Fibroblast of the aortic adventitia (primary cell): Measurements from ENCODE around the gene DOCK10. TPM values are rescaled to one million over a fixed set of nuclear protein-coding genes. Genes with fewer than 3 reads are reported as not detected.
"Not testable (repeated sequence)": the region's sequence is repeated elsewhere in the genome, so short reads cannot be mapped to it uniquely, and the experiment has no call there.

Experiments
- DNase-seq: peaks from one replicate; pipeline ENCODE4 v3.0.0-alpha.2; 2010; ENCODE audit warnings: low read depth
- H3K4me3 ChIP-seq: 2 replicates; pipeline ENCODE4 v1.5.1; 2011; ENCODE audit warnings: low read depth, mild to moderate bottlenecking, control low read depth, low read length, moderate library complexity
- total RNA-seq: library from RNA; depleted of rRNA; stranded (reverse); fragments of >200 nt; gene quantifications from 2 replicates; pipeline ENCODE4 v1.2.3, GENCODE V29; 2012; ENCODE audit warnings: low replicate concordance
- TF ChIP-seq, protein P1 (sequence below): IDR thresholded peaks from 2 replicates; pipeline ENCODE4 v1.5.1; 2011; ENCODE audit warnings: mild to moderate bottlenecking, low read length, control low read depth, inconsistent platforms; ENCODE audit not compliant: insufficient read depth

DOCK10 gene
- total RNA-seq, 1 donor = 66.2 TPM

DNA sequence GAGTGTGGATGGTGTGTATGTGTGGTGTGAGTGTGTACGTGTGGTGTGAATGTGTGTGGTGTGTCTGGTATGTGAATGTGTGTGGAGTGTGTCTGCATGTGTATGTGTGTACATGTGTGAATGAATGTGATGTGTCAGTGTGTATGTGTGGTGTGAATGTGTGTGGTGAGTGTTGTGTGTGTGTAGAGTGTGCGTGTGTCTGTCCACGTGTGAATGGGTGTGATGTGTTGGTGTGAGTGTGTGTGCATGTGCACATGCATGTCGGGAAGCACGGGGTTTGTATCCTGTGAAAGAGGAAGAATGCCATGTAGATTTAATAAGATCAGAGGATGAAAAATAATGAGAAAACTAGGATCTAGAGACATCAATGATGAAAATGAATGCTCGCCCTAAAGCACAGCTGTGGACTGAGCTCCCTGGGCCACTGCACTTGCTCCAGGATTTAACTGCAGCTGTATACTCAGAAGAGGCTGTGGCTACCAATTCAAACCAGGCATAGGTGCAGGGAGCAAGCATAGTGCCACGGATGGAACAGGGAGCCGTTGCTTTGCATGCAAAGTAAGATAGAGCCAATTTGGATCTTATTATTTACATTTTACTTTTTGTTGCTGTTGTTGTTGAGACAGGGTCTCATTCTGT, 122.7 kb downstream of the DOCK10 start:
- no peak for DNase-seq
- no peak overlapping the region for H3K4me3 ChIP-seq
- TF ChIP-seq, protein P1, sequence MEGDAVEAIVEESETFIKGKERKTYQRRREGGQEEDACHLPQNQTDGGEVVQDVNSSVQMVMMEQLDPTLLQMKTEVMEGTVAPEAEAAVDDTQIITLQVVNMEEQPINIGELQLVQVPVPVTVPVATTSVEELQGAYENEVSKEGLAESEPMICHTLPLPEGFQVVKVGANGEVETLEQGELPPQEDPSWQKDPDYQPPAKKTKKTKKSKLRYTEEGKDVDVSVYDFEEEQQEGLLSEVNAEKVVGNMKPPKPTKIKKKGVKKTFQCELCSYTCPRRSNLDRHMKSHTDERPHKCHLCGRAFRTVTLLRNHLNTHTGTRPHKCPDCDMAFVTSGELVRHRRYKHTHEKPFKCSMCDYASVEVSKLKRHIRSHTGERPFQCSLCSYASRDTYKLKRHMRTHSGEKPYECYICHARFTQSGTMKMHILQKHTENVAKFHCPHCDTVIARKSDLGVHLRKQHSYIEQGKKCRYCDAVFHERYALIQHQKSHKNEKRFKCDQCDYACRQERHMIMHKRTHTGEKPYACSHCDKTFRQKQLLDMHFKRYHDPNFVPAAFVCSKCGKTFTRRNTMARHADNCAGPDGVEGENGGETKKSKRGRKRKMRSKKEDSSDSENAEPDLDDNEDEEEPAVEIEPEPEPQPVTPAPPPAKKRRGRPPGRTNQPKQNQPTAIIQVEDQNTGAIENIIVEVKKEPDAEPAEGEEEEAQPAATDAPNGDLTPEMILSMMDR = no peak

DNA sequence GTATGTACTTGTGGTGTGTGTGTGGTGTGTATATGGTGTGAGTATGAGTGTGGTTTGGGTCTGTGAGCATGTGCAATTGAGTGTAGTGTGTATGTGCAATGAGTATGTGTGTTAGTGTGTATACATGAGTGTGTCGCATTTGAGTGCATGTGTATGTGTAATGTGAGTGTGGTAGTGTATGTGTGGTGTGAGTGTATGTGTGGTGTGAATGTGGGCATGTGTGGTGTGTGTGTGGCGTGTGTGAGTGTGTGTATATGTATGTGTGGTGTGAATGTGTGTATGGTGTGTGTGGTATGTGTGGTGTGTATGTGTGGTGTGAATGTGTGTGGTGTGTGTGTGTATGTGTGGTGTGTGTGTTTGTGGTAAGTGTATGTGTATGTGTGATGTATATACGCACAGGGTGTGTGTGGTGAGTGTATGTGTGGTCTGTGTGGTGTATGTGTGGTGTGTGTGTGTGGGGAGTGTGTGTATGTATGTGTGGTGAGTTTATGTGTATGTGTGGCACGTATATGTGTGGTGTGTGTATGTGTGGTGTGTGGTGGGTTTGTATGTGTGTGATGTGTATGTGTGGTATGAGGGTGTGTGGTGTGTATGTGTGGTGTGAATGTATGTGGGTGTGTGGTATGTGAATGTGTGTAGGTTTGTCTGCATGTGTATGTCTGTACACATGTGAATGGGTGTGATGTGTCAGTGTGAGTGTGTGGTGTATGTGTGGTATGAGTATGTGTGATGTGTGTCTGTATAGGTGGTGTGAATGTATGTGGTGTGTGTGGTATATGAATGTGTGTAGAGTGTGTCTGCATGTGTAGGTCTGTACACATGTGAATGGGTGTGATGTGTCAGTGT, 123.4 kb downstream of the DOCK10 start:
- TF ChIP-seq, protein P1 = no peak

DNA sequence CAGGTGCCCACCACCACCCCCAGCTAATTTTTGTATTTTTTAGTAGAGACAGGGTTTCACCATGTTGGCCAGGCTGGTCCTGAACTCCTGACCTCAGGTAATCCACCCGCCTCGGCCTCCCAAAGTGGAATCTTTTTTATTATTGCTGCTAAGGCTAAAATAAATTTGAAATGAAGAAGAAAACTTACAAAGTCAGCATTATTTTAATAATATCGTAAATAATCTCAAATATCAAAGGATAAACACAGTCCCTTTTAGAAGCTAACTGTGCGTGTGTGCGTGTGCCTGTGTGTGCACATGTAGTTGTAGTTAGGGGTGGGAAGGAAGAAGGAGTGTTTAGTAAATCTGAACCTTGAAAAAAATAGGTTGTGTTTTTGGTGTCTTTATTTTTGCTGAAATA, 125.0 kb downstream of the DOCK10 start:
- H3K4me3 ChIP-seq, DNase-seq: not testable (repeated sequence)

More for the DNA sequence above, 123.4 kb downstream of the DOCK10 start:
- DNase-seq = no peak
- no peak overlapping the region for H3K4me3 ChIP-seq

DNA sequence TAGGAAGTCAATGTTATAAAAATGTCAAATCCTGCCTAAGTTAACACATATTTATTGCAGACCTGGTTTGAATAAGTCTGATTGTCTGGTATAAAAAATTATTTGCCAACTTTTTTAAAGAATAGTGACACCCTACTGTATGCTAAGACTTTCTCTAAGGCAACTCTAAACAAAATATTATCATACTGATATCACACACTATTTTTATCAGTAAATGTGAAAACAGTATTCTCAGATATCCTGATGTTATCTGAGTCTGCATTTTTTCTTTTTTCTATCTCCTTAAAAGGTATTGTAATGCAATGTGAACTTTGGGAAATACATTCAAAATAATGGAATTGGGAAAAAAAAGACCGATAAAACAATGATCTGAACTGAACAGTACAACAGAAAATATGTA, 127.1 kb downstream of the DOCK10 start:
- DNase-seq = no peak
- TF ChIP-seq, protein P1 = no peak
- H3K4me3 ChIP-seq = no peak overlapping the region

DNA sequence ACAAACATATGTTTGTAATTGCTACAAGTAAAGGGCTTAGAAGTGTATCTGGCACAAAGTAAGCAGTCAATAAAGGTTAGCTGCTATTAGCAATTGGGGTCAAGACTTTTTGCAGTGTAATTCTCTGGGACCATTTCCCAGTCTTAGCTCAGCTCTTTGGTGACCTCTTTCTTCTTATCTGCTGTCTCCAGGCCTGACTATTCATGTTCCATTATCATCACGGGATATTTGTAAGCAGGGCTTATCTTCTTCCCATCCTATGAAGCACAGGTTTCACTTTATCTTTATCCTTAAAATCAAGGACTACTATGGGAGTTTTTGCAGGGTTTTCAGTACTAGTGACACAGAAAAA, 131.7 kb downstream of the DOCK10 start:
- TF ChIP-seq, protein P1 = no peak
- peak; percentile 81 for DNase-seq
- no peak overlapping the region for H3K4me3 ChIP-seq

DNA sequence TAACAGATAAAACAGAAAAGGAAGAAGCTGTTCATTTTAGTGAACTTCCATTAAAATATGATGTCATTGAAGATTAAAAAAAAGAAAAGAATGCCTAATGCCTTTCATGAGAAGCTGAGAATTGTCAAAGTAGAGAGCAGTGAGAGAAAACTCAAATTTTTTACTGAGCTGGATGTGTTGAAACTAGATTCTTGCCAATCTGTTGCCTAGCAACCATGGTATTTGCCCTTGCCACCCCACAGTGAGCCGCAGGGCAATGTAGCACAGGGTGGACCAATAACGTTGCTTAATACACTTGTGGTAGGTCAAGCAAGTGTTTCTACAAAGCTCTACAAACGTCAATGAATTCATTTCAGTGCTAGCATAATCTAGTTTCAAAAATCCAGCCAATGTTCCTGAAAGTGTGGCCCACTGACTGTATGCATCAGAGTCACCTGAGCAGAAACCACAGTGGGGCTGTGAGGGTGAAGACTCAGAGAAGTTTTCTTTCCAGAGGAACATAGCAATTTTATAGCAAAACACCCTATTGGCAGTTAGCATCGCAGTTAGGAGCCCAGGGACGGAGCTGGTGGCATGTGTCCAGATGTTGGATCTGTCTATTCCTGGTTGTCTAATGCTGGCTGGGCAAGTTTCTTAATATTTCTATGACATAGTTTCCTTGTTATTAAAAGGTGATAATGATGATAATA, 132.2 kb downstream of the DOCK10 start:
- DNase-seq = peak; percentile 92
- TF ChIP-seq, protein P1 = no peak
- H3K4me3 ChIP-seq = no peak overlapping the region

DNA sequence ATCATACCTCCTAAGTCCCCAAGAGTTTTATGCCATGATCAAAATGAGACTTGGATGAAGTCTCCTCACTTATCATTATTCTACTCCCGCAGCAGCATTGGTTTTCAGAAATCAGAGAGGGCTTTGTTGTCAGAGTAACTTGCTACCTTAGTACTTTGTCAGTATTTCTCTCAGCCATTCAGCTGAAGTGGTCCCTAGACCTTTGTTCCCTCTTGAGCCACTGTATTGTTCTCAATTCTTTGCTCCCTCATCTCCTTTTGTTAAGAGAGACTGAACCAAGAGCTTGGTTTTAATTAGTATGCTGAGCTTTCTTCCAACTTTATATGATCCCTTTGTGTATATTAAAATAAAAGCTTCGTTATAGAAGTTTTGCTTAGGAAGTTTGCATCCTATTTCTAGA, 133.4 kb downstream of the DOCK10 start:
- H3K4me3 ChIP-seq = no peak overlapping the region
- no peak for DNase-seq
- TF ChIP-seq, protein P1 = no peak
